Cardiac septum (tissue), 1 donor: Measurements from ENCODE around the gene TGFB2. TPM values are rescaled to one million over a fixed set of nuclear protein-coding genes. Genes with fewer than 3 reads are reported as not detected.

Experiments used
- total RNA-seq: library from RNA; stranded (reverse); fragmentation: NEBNext Ultra II Directional; extraction: Animal tissue kit (Norgen Biotek cat#: 25700); gene quantifications from one replicate; pipeline ENCODE4 v1.2.1, GENCODE V29; 2021
- donor health status: DM: no; HTN: no; CAD: no.

The TGFB2 gene
- total RNA-seq, 1 donor from 2014 or later = 40.5 TPM

Other genes starting within 250 kb of the TGFB2 start
- gene RRP15, start 60.0 kb upstream of the TGFB2 start, total RNA-seq = 18.7 TPM